Vagina (tissue), 2 donors: ENCODE measurements around the gene CCDC12. TPM values are rescaled to one million over a fixed set of nuclear protein-coding genes. Genes with fewer than 3 reads are reported as not detected.

Source experiments
- DNase-seq, 2 donors: peaks; one replicate each; pipeline ENCODE4 v3.0.0-alpha.2; 2017; ENCODE audit errors: extremely low spot score in 2 of 2
- H3K27ac ChIP-seq: fragments of 200-600 bp; sonication (generic); one replicate; pipeline ENCODE4 v1.5.1; 2019
- H3K27me3 ChIP-seq: fragments of 200-600 bp; sonication (generic); one replicate; pipeline ENCODE4 v1.5.1; 2019
- H3K36me3 ChIP-seq, 2 donors: fragments of 200-600 bp; sonication (generic); one replicate each; pipeline ENCODE4 v1.5.1; 2017 to 2019
- H3K4me1 ChIP-seq: fragments of 200-600 bp; sonication (generic); one replicate; pipeline ENCODE4 v1.5.1; 2019
- H3K4me3 ChIP-seq, 2 donors: fragments of 200-600 bp; sonication (generic); 1 replicate in 1 of 2; 2 replicates in 1 of 2; pipeline ENCODE4 v1.5.1; 2016 to 2019
- H3K9me3 ChIP-seq: fragments of 200-600 bp; sonication (generic); one replicate; pipeline ENCODE4 v1.5.1; 2019
- POLR2A ChIP-seq, 2 donors: fragments of 450-650 bp; IDR thresholded peaks; one replicate each; pipeline ENCODE4 v1.6.1; 2017; ENCODE audit warnings: antibody characterized with exemption in 2 of 2, mild to moderate bottlenecking in 2 of 2, moderate library complexity in 2 of 2
- POLR2AphosphoS5 ChIP-seq, 2 donors: sonication (generic); formaldehyde crosslinking; IDR thresholded peaks; one replicate each; pipeline ENCODE4 v1.9.0; 2017; ENCODE audit warnings: antibody characterized with exemption in 2 of 2, mild to moderate bottlenecking in 2 of 2, low read depth in 1 of 2; ENCODE audit not compliant: insufficient read depth in 1 of 2
- intact Hi-C: fragments of 100-400 bp; cut with DNase I; formaldehyde crosslinking; loops from one replicate; pipeline ENCODE4 v1.15.1; 2023
- total RNA-seq: library from RNA; depleted of rRNA; stranded (reverse); fragments of >200 nt; gene quantifications from one replicate; pipeline ENCODE4 v1.2.3, GENCODE V29; 2016
- TF ChIP-seq, protein P1 (sequence below), 3 experiments: fragments of 450-650 bp in 2 of 3; fragments of 200-600 bp in 1 of 3; sonication (generic) in 1 of 3; IDR thresholded peaks; one replicate each; pipeline ENCODE4 v1.5.1; 2017 to 2019; ENCODE audit warnings: antibody characterized with exemption in 3 of 3, mild to moderate bottlenecking in 2 of 3, moderate library complexity in 2 of 3

CCDC12 gene
- total RNA-seq, 1 donor from 2014 or later, result 55.5 TPM

DNA sequence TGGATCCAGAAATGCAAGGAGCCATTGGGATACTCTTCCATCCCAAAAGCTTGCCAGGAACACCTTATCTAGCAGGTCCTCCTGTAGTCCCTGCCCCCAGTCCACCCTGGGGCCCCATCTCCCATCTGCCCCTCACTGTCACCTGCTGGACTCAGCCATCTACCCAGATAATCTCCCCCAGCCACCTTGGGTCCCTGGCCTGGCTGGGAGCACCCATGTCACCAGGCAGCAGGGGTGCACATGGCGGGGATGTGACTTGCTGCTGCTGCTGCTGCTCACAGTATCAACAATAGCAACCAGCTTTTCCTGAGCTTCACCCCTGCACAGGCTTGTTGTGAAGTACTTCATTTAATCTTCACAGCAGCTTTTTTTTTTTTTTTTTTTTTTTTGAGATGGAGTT lies 86.4 kb downstream of the CCDC12 start:
- peaks cover 43% of the 10 kb centered on the region for H3K4me1 ChIP-seq
- intact Hi-C loops, result no loop called here

GRCh38 chr3:46889381-46890110 lies 87.0 kb downstream of the CCDC12 start:
- Histone ChIP-seq H3K4me3 (no peak overlapping the region), H3K9me3 (no peaks in the 10 kb centered on the region), H3K36me3 (no peaks in the 10 kb centered on the region), H3K4me1 (peaks cover 49% of the 10 kb centered on the region), H3K27me3 (no peaks in the 10 kb centered on the region), H3K27ac (no peak overlapping the region)
- no peak for TF ChIP-seq POLR2A (IDR thresholded peaks at IDR 0.05)
- TF ChIP-seq POLR2AphosphoS5 (IDR thresholded peaks at IDR 0.05; ENCODE audit: insufficient read depth in 1 of 2, low read depth in 1 of 2), result no peak
- TF ChIP-seq, protein P1, sequence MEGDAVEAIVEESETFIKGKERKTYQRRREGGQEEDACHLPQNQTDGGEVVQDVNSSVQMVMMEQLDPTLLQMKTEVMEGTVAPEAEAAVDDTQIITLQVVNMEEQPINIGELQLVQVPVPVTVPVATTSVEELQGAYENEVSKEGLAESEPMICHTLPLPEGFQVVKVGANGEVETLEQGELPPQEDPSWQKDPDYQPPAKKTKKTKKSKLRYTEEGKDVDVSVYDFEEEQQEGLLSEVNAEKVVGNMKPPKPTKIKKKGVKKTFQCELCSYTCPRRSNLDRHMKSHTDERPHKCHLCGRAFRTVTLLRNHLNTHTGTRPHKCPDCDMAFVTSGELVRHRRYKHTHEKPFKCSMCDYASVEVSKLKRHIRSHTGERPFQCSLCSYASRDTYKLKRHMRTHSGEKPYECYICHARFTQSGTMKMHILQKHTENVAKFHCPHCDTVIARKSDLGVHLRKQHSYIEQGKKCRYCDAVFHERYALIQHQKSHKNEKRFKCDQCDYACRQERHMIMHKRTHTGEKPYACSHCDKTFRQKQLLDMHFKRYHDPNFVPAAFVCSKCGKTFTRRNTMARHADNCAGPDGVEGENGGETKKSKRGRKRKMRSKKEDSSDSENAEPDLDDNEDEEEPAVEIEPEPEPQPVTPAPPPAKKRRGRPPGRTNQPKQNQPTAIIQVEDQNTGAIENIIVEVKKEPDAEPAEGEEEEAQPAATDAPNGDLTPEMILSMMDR (IDR thresholded peaks at IDR 0.05), result no peak
- no peak for DNase-seq
- intact Hi-C loops, result no loop called here

More for the DNA sequence above, 86.4 kb downstream of the CCDC12 start:
- Histone ChIP-seq H3K36me3 (no peaks in the 10 kb centered on the region), H3K4me3 (no peak overlapping the region), H3K9me3 (no peaks in the 10 kb centered on the region), H3K27ac (no peak overlapping the region), H3K27me3 (no peaks in the 10 kb centered on the region)
- no peak for DNase-seq
- TF ChIP-seq, protein P1 (IDR thresholded peaks at IDR 0.05), result no peak
- TF ChIP-seq POLR2AphosphoS5 (IDR thresholded peaks at IDR 0.05; ENCODE audit: insufficient read depth in 1 of 2, low read depth in 1 of 2) (no peak), POLR2A (IDR thresholded peaks at IDR 0.05) (no peak)

- H3K27ac ChIP-seq, result no peak overlapping the region
- no peak for DNase-seq
- TF ChIP-seq, protein P1 (IDR thresholded peaks at IDR 0.05), result no peak
- no peak for TF ChIP-seq POLR2AphosphoS5 (IDR thresholded peaks at IDR 0.05; ENCODE audit: insufficient read depth in 1 of 2, low read depth in 1 of 2)
- TF ChIP-seq POLR2A (IDR thresholded peaks at IDR 0.05), result no peak
- no peaks in the 10 kb centered on the region for H3K27me3 ChIP-seq
- no peak overlapping the region for H3K4me3 ChIP-seq
- intact Hi-C loops, result no loop called here
- no peaks in the 10 kb centered on the region for H3K36me3 ChIP-seq
- peaks cover 54% of the 10 kb centered on the region for H3K4me1 ChIP-seq
- no peaks in the 10 kb centered on the region for H3K9me3 ChIP-seq
Observed at GRCh38 chr3:46888705-46889104, 87.8 kb downstream of the CCDC12 start.

DNA sequence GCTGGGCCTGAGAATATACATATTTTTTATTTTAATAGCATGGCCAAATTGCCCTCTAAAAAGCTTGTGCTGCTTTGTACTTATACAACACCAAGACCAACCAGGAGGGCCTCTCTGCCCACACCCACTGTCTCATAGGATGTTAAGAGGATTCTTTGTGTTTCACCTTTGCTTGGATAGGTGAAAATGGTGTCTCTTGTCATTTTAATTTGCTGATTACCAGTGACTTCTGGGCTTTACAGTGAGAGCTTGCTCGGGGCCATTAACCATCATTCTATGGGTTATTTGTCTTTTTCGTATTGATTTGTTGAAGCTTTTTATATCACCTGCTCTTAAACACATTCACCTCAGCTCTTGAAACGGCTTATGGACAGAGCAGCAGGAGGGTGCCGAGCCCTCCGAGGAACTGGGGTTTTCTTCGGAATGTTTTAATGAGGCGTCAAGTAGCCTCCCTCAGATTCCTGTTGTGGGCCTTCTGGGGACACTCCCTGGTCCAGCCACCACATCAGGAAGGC lies 88.5 kb downstream of the CCDC12 start:
- Histone ChIP-seq H3K4me1 (peaks cover 48% of the 10 kb centered on the region), H3K27me3 (no peaks in the 10 kb centered on the region)
- intact Hi-C loops, result no loop called here

More for the DNA sequence above, 88.5 kb downstream of the CCDC12 start:
- no peaks in the 10 kb centered on the region for H3K9me3 ChIP-seq
- H3K27ac ChIP-seq, result no peak overlapping the region
- no peaks in the 10 kb centered on the region for H3K36me3 ChIP-seq
- H3K4me3 ChIP-seq, result no peak overlapping the region
- TF ChIP-seq, protein P1 (IDR thresholded peaks at IDR 0.05), result no peak
- TF ChIP-seq POLR2A (IDR thresholded peaks at IDR 0.05) (no peak), POLR2AphosphoS5 (IDR thresholded peaks at IDR 0.05; ENCODE audit: insufficient read depth in 1 of 2, low read depth in 1 of 2) (no peak)
- no peak for DNase-seq
